Skeletal muscle tissue (tissue), 4 donors: ENCODE data around the gene OSBPL10. TPM values are rescaled to one million over a fixed set of nuclear protein-coding genes. Genes with fewer than 3 reads are reported as not detected.
A peak's percentile ranks its signal among the peaks of the same experiment; 100 is the strongest.

ENCODE experiments used
- H3K27ac ChIP-seq: one replicate; pipeline ENCODE4 v1.7.0; 2013; ENCODE audit warnings: mild to moderate bottlenecking, low read depth, low read length, inconsistent platforms
- H3K27me3 ChIP-seq, 3 donors: one replicate each; pipeline ENCODE4 v1.7.0; 2013; ENCODE audit warnings: low read length in 3 of 3; ENCODE audit not compliant: control insufficient read depth in 3 of 3, insufficient read depth in 3 of 3
- H3K36me3 ChIP-seq, 3 donors: one replicate each; pipeline ENCODE4 v1.7.0; 2013; ENCODE audit warnings: low read length in 3 of 3; ENCODE audit not compliant: control insufficient read depth in 3 of 3, insufficient read depth in 3 of 3
- H3K4me1 ChIP-seq, 3 donors: one replicate each; pipeline ENCODE4 v1.7.0; 2013; ENCODE audit warnings: low read length in 3 of 3, mild to moderate bottlenecking in 3 of 3; ENCODE audit not compliant: control insufficient read depth in 3 of 3, insufficient read depth in 3 of 3
- H3K4me3 ChIP-seq, 3 donors: one replicate each; pipeline ENCODE4 v1.7.0; 2013; ENCODE audit warnings: low read length in 3 of 3
- H3K9ac ChIP-seq, 3 donors: one replicate each; pipeline ENCODE4 v1.7.0; 2013; ENCODE audit warnings: low read length in 3 of 3, mild to moderate bottlenecking in 3 of 3, moderate library complexity in 2 of 3, low read depth in 1 of 3
- H3K9me3 ChIP-seq, 3 donors: one replicate each; pipeline ENCODE4 v1.7.0; 2013; ENCODE audit warnings: low read length in 3 of 3; ENCODE audit not compliant: control insufficient read depth in 3 of 3
- total RNA-seq: library from RNA; depleted of rRNA; stranded (reverse); fragments of >200 nt; gene quantifications from one replicate; pipeline ENCODE4 v1.2.3, GENCODE V29; 2014
- donor health status: Osteomylitis.

OSBPL10 gene
- total RNA-seq, 1 donor from 2014 or later, result 6.8 TPM

DNA sequence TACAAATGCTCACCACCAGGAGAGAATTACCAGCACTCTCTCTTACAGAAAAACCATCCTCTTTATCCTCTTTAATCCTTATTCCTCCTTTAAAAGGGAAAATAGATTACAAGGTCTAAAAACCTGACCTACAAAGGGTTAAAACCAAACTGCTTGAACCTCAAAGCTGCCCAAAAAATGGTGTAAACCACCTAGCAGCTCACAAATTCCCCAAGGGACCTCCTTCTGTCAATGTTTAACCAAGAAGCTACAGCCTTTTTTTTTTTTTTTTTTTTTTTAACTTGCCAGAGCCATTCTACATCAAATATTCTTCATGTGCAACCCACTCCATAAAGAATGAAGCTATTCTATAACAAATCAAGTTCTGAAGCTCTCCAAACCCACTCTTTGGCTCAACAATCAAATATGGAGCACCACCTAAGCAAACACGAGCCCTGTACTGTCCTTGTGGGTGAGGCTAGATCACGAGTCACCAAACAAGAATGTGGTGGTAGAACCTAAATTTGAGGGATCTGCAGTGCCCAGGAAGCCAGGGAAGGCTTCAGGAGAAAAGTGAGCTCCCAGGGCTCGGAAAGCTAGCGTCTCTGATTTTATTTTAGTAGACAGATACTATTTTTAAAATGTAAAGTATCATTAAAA, 20.1 kb downstream of the OSBPL10 start:
- Histone ChIP-seq H3K9ac (no peak overlapping the region), H3K27me3 (no peaks in the 10 kb centered on the region), H3K9me3 (peaks cover 0 to under 1% (median 0%) of the 10 kb centered on the region in 3 donors), H3K4me3 (no peak overlapping the region), H3K36me3 (no peaks in the 10 kb centered on the region), H3K27ac (peak overlapping the region; percentile 68), H3K4me1 (peaks cover 0 to 20% (median 18%) of the 10 kb centered on the region in 3 donors)

GRCh38 chr3:31959951-31960792, 20.9 kb downstream of the OSBPL10 start:
- Histone ChIP-seq H3K27me3 (no peaks in the 10 kb centered on the region), H3K9ac (peak overlapping the region; percentile 47 to 54 (median 52)), H3K27ac (peak overlapping the region; percentile 68), H3K9me3 (peaks cover 0 to 7% (median 6%) of the 10 kb centered on the region in 3 donors), H3K4me3 (peak overlapping the region; percentile 6 to 61 (median 42)), H3K36me3 (no peaks in the 10 kb centered on the region), H3K4me1 (peaks cover 0 to 20% (median 18%) of the 10 kb centered on the region in 3 donors)

- H3K9ac ChIP-seq, result no peak overlapping the region
- H3K4me3 ChIP-seq, result peak overlapping the region in 1 of 3 donors; percentile 61
- no peaks in the 10 kb centered on the region for H3K27me3 ChIP-seq
- H3K9me3 ChIP-seq, result peaks cover 0 to 9% (median 8%) of the 10 kb centered on the region in 3 donors
- no peaks in the 10 kb centered on the region for H3K36me3 ChIP-seq
- peaks cover 0 to 20% (median 18%) of the 10 kb centered on the region in 3 donors for H3K4me1 ChIP-seq
- peak overlapping the region; percentile 68 for H3K27ac ChIP-seq
Observed at GRCh38 chr3:31959251-31959650, 21.8 kb downstream of the OSBPL10 start.

- no peak overlapping the region for H3K4me3 ChIP-seq
- peaks cover 0 to 20% (median 18%) of the 10 kb centered on the region in 3 donors for H3K4me1 ChIP-seq
- peak overlapping the region; percentile 68 for H3K27ac ChIP-seq
- no peak overlapping the region for H3K9ac ChIP-seq
- H3K27me3 ChIP-seq, result no peaks in the 10 kb centered on the region
- H3K9me3 ChIP-seq, result peaks cover 0 to 9% (median 8%) of the 10 kb centered on the region in 3 donors
- H3K36me3 ChIP-seq, result no peaks in the 10 kb centered on the region
Observed at GRCh38 chr3:31958701-31959152, 22.3 kb downstream of the OSBPL10 start.

DNA sequence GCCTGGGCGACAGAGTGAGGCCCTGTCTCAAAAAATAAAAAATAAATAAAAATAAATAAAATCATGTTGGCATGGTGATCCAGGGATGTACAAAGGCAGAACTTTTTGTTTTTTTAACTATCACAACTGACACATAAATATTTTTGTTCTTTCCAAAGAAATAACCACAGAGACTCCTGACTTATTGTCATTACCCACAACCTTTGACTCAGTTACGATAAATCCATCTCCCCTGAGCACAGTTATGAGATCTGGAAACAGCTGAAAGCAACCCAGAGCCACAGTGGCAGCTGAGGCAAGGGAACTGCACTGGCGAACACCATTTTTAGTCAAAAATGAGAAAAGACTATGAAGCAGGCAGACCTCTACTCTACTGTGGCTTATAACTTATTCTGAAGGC, 24.0 kb downstream of the OSBPL10 start:
- Histone ChIP-seq H3K9ac (no peak overlapping the region), H3K27ac (peak overlapping the region; percentile 68)

DNA sequence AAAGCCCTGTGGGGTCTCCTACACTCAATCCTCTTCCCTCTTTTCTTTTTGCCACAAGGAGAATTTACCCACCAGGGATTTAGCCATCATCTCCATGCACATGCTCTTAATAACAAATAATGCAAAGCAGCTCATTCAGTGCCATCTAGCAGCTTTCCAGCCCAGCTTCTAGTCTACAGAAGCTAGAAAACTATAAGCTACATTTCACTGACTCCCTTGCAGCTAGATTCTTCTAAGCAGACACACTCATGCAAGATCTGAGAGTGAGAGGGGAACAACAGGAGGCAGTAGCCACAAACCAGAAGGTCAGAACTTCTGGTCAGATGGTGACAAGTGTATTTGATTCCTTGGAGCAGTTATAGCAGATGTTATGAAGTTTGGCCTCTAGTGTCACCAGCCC, 25.5 kb downstream of the OSBPL10 start:
- H3K27ac ChIP-seq, result no peak overlapping the region
- no peaks in the 10 kb centered on the region for H3K36me3 ChIP-seq
- no peaks in the 10 kb centered on the region for H3K27me3 ChIP-seq

More for the DNA sequence above, 24.0 kb downstream of the OSBPL10 start:
- Histone ChIP-seq H3K9me3 (peaks cover 0 to 9% (median 8%) of the 10 kb centered on the region in 3 donors), H3K4me1 (peaks cover 0 to 20% (median 18%) of the 10 kb centered on the region in 3 donors), H3K4me3 (no peak overlapping the region), H3K27me3 (no peaks in the 10 kb centered on the region), H3K36me3 (no peaks in the 10 kb centered on the region)

GRCh38 chr3:31953636-31954035, 27.4 kb downstream of the OSBPL10 start:
- Histone ChIP-seq H3K4me3 (no peak overlapping the region), H3K9ac (no peak overlapping the region), H3K27ac (no peak overlapping the region), H3K4me1 (peaks cover 0 to 4% (median 3%) of the 10 kb centered on the region in 3 donors), H3K27me3 (no peaks in the 10 kb centered on the region), H3K36me3 (no peaks in the 10 kb centered on the region), H3K9me3 (peaks cover 2 to 11% (median 9%) of the 10 kb centered on the region in 3 donors)

More for the DNA sequence above, 25.5 kb downstream of the OSBPL10 start:
- Histone ChIP-seq H3K4me1 (peaks cover 0 to 18% (median 14%) of the 10 kb centered on the region in 3 donors), H3K4me3 (no peak overlapping the region), H3K9ac (no peak overlapping the region), H3K9me3 (peaks cover under 1 to 9% (median 8%) of the 10 kb centered on the region in 3 donors)

- H3K4me3 ChIP-seq, result no peak overlapping the region
- no peaks in the 10 kb centered on the region for H3K36me3 ChIP-seq
- H3K4me1 ChIP-seq, result peaks cover 0 to 3% (median 3%) of the 10 kb centered on the region in 3 donors
- peaks cover 2 to 11% (median 9%) of the 10 kb centered on the region in 3 donors for H3K9me3 ChIP-seq
- H3K27ac ChIP-seq, result no peak overlapping the region
- no peaks in the 10 kb centered on the region for H3K27me3 ChIP-seq
- no peak overlapping the region for H3K9ac ChIP-seq
Observed at GRCh38 chr3:31953091-31953490, 28.0 kb downstream of the OSBPL10 start.

- Histone ChIP-seq H3K27me3 (no peaks in the 10 kb centered on the region), H3K27ac (no peak overlapping the region), H3K4me3 (no peak overlapping the region), H3K9ac (no peak overlapping the region), H3K36me3 (no peaks in the 10 kb centered on the region), H3K9me3 (peaks cover 2 to 11% (median 9%) of the 10 kb centered on the region in 3 donors), H3K4me1 (peaks cover 0 to 9% (median 4%) of the 10 kb centered on the region in 3 donors)
Observed at GRCh38 chr3:31952205-31952604, 28.9 kb downstream of the OSBPL10 start.
